HepG2 (cell line): ENCODE measurements around the gene KANSL3. TPM values are rescaled to one million over a fixed set of nuclear protein-coding genes. Genes with fewer than 3 reads are reported as not detected.

Experiments
- CC2D1A ChIP-seq: sonication (generic); formaldehyde crosslinking; IDR thresholded peaks from 2 replicates; pipeline ENCODE4 v1.8.1; 2023; ENCODE audit warnings: mild to moderate bottlenecking, missing genetic modification reagents
- ISX ChIP-seq: sonication (generic); formaldehyde crosslinking; conservative IDR thresholded peaks from 2 replicates; pipeline ENCODE4 v1.5.0; 2020; ENCODE audit warnings: missing genetic modification reagents
- KAT7 ChIP-seq: IDR thresholded peaks from 2 replicates; pipeline ENCODE4 v1.6.1; 2018; ENCODE audit warnings: borderline replicate concordance, missing compliant biosample characterization
- NCOA2 ChIP-seq: sonication (generic); formaldehyde crosslinking; IDR thresholded peaks from 2 replicates; pipeline ENCODE4 v1.8.0; 2022; ENCODE audit warnings: inconsistent platforms
- PRDM15 ChIP-seq: sonication (generic); formaldehyde crosslinking; IDR thresholded peaks from 2 replicates; pipeline ENCODE4 v1.4.0; 2020; ENCODE audit warnings: missing genetic modification reagents
- ZBTB46 ChIP-seq: sonication (generic); formaldehyde crosslinking; IDR thresholded peaks from 2 replicates; pipeline ENCODE4 v1.4.0; 2020; ENCODE audit warnings: mild to moderate bottlenecking, missing genetic modification reagents, borderline replicate concordance
- ZNF350 ChIP-seq: sonication (generic); formaldehyde crosslinking; IDR thresholded peaks from 2 replicates; pipeline ENCODE4 v1.4.0; 2020; ENCODE audit warnings: mild to moderate bottlenecking, low read depth, missing genetic modification reagents, borderline replicate concordance
- ZNF761 ChIP-seq: sonication (generic); formaldehyde crosslinking; conservative IDR thresholded peaks from 2 replicates; pipeline ENCODE4 v1.4.0; 2020; ENCODE audit warnings: mild to moderate bottlenecking, missing genetic modification reagents
- ZNF777 ChIP-seq: sonication (generic); formaldehyde crosslinking; IDR thresholded peaks from 2 replicates; pipeline ENCODE4 v1.4.0; 2020; ENCODE audit warnings: missing genetic modification reagents
- ZZZ3 ChIP-seq: sonication (generic); formaldehyde crosslinking; IDR thresholded peaks from 2 replicates; pipeline ENCODE4 v1.4.0; 2020; ENCODE audit warnings: missing genetic modification reagents, mild to moderate bottlenecking, borderline replicate concordance
- polyA plus RNA-seq, 8 experiments: library from polyadenylated mRNA; depleted of rRNA in 3 of 8; stranded (reverse) in 7 of 8; unstranded in 1 of 8; fragments of >200 nt; fragmentation: Illumina TruSeq in 4 of 8; extraction: Trizol in 4 of 8; gene quantifications; 2 replicates each; pipeline versions ENCODE4 v1.2.1 to v1.2.3, GENCODE V29; 2011 to 2016; ENCODE audit warnings: low read depth in 4 of 8, missing spikeins in 1 of 8, mixed read lengths in 1 of 8; ENCODE audit not compliant: insufficient read depth in 1 of 8
- total RNA-seq, 5 experiments: library from RNA; depleted of rRNA; stranded (reverse); fragments of >200 nt; fragmentation: Illumina TruSeq; extraction: Trizol; gene quantifications; 2 replicates each; pipeline ENCODE4 v1.2.3, GENCODE V29; 2016; ENCODE audit warnings: low read depth in 1 of 5
- TF ChIP-seq, protein P1 (sequence below): sonication (generic); formaldehyde crosslinking; conservative IDR thresholded peaks from 2 replicates; pipeline ENCODE4 v1.4.0; 2020; ENCODE audit warnings: missing genetic modification reagents
- TF ChIP-seq, protein P2 (sequence below): sonication (generic); formaldehyde crosslinking; IDR thresholded peaks from 2 replicates; pipeline ENCODE4 v1.4.0; 2020; ENCODE audit warnings: mild to moderate bottlenecking, missing genetic modification reagents
- TF ChIP-seq, protein P3 (sequence below), 2 experiments: sonication (generic) in 1 of 2; formaldehyde crosslinking in 1 of 2; IDR thresholded peaks; 2 replicates each; pipeline versions ENCODE4 v1.4.0 to v1.6.1; 2018 to 2020; ENCODE audit warnings: missing genetic modification reagents in 2 of 2, borderline replicate concordance in 1 of 2, low read depth in 1 of 2, mild to moderate bottlenecking in 1 of 2, missing biosample characterization in 1 of 2

The KANSL3 gene
- total and polyA plus RNA-seq, 2 of the 13 experiments (the other 11 are each of a cell fraction or from before 2014, with no cell fraction given) = 20.8 to 37.3 TPM

- 0 out of 2 replicates have a peak, but pooled peaks have one; percentile 43 for TF ChIP-seq ZBTB46 (CRISPR knock-in tag)
- TF ChIP-seq PRDM15 (CRISPR knock-in tag) = no peak
- TF ChIP-seq NCOA2 (CRISPR knock-in tag) = no peak
- TF ChIP-seq ZNF761 (CRISPR knock-in tag) = peak; percentile 66; the same call in 1 of the 2 replicates
- TF ChIP-seq ZNF350 (CRISPR knock-in tag) = peak; percentile 50; the same call in 1 of the 2 replicates
- TF ChIP-seq ISX (CRISPR knock-in tag) = 0 out of 2 replicates have a peak, but pooled peaks have one; percentile 14
- TF ChIP-seq, protein P1, sequence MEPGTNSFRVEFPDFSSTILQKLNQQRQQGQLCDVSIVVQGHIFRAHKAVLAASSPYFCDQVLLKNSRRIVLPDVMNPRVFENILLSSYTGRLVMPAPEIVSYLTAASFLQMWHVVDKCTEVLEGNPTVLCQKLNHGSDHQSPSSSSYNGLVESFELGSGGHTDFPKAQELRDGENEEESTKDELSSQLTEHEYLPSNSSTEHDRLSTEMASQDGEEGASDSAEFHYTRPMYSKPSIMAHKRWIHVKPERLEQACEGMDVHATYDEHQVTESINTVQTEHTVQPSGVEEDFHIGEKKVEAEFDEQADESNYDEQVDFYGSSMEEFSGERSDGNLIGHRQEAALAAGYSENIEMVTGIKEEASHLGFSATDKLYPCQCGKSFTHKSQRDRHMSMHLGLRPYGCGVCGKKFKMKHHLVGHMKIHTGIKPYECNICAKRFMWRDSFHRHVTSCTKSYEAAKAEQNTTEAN (CRISPR knock-in tag) = 0 out of 2 replicates have a peak, but pooled peaks have one; percentile 18
- TF ChIP-seq, protein P2, sequence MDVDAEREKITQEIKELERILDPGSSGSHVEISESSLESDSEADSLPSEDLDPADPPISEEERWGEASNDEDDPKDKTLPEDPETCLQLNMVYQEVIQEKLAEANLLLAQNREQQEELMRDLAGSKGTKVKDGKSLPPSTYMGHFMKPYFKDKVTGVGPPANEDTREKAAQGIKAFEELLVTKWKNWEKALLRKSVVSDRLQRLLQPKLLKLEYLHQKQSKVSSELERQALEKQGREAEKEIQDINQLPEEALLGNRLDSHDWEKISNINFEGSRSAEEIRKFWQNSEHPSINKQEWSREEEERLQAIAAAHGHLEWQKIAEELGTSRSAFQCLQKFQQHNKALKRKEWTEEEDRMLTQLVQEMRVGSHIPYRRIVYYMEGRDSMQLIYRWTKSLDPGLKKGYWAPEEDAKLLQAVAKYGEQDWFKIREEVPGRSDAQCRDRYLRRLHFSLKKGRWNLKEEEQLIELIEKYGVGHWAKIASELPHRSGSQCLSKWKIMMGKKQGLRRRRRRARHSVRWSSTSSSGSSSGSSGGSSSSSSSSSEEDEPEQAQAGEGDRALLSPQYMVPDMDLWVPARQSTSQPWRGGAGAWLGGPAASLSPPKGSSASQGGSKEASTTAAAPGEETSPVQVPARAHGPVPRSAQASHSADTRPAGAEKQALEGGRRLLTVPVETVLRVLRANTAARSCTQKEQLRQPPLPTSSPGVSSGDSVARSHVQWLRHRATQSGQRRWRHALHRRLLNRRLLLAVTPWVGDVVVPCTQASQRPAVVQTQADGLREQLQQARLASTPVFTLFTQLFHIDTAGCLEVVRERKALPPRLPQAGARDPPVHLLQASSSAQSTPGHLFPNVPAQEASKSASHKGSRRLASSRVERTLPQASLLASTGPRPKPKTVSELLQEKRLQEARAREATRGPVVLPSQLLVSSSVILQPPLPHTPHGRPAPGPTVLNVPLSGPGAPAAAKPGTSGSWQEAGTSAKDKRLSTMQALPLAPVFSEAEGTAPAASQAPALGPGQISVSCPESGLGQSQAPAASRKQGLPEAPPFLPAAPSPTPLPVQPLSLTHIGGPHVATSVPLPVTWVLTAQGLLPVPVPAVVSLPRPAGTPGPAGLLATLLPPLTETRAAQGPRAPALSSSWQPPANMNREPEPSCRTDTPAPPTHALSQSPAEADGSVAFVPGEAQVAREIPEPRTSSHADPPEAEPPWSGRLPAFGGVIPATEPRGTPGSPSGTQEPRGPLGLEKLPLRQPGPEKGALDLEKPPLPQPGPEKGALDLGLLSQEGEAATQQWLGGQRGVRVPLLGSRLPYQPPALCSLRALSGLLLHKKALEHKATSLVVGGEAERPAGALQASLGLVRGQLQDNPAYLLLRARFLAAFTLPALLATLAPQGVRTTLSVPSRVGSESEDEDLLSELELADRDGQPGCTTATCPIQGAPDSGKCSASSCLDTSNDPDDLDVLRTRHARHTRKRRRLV = peak; percentile 20
- TF ChIP-seq ZZZ3 (CRISPR knock-in tag) = 0 out of 2 replicates have a peak, but pooled peaks have one; percentile 20
- TF ChIP-seq KAT7 (CRISPR knock-in tag) = no peak
- TF ChIP-seq, protein P3, sequence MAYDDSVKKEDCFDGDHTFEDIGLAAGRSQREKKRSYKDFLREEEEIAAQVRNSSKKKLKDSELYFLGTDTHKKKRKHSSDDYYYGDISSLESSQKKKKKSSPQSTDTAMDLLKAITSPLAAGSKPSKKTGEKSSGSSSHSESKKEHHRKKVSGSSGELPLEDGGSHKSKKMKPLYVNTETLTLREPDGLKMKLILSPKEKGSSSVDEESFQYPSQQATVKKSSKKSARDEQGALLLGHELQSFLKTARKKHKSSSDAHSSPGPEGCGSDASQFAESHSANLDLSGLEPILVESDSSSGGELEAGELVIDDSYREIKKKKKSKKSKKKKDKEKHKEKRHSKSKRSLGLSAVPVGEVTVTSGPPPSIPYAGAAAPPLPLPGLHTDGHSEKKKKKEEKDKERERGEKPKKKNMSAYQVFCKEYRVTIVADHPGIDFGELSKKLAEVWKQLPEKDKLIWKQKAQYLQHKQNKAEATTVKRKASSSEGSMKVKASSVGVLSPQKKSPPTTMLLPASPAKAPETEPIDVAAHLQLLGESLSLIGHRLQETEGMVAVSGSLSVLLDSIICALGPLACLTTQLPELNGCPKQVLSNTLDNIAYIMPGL (CRISPR knock-in tag; IDR thresholded peaks at IDR 0.05; ENCODE audit: borderline replicate concordance in 1 of 2, low read depth in 1 of 2) = peak in 1 of 2 experiments; percentile 20; a peak in 1 of 4 replicates
- TF ChIP-seq ZNF777 (CRISPR knock-in tag) = no peak
- TF ChIP-seq CC2D1A (CRISPR knock-in tag) = peak; percentile 55; the same call in 1 of the 2 replicates
Observed at GRCh38 chr2:96637385-96638143, 548 bp downstream of the KANSL3 start (continued).
